Psoas muscle (tissue), 8 donors: ENCODE results near the gene TNNT1. TPM values are rescaled to one million over a fixed set of nuclear protein-coding genes. Genes with fewer than 3 reads are reported as not detected.

ENCODE experiments used
- ATAC-seq, 4 donors: fragments of 200-7000 bp; cut with Tn5 transposase; one replicate each; pipeline ENCODE4 v1.9.1; 2020; ENCODE audit warnings: moderate library complexity in 3 of 4, mild to moderate bottlenecking in 2 of 4
- DNase-seq, 2 donors: peaks; one replicate each; pipeline ENCODE4 v3.0.0-alpha.2; 2020
- H3K27ac ChIP-seq: fragments of 200-600 bp; one replicate; pipeline ENCODE4 v1.8.0; 2022
- H3K27me3 ChIP-seq, 3 donors: fragments of 200-600 bp in 1 of 3; one replicate each; pipeline versions ENCODE4 v1.6.1 to v1.8.0; 2013 to 2022; ENCODE audit warnings: low read length in 2 of 3, mild to moderate bottlenecking in 2 of 3, moderate library complexity in 1 of 3; ENCODE audit not compliant: insufficient read depth in 3 of 3
- H3K36me3 ChIP-seq, 2 donors: fragments of 200-600 bp in 1 of 2; one replicate each; pipeline versions ENCODE4 v1.6.1 to v1.8.0; 2013 to 2022; ENCODE audit warnings: low read depth in 1 of 2, mild to moderate bottlenecking in 1 of 2, moderate library complexity in 1 of 2; ENCODE audit not compliant: insufficient read depth in 1 of 2
- H3K4me1 ChIP-seq: fragments of 200-600 bp; one replicate; pipeline ENCODE4 v1.8.0; 2022
- H3K4me3 ChIP-seq: fragments of 200-600 bp; one replicate; pipeline ENCODE4 v1.8.0; 2022; ENCODE audit warnings: mild to moderate bottlenecking
- H3K9me3 ChIP-seq: fragments of 200-600 bp; one replicate; pipeline ENCODE4 v1.8.0; 2022
- CTCF ChIP-seq: fragments of 200-600 bp; IDR thresholded peaks from one replicate; pipeline ENCODE4 v1.8.0; 2022; ENCODE audit warnings: antibody characterized with exemption
- WGBS, 3 donors: extraction: QIAGEN DNeasy Blood & Tissue Kit; methylation state at CpG; one replicate each; pipeline versions ENCODE4 v1.1.6 to v1.1.7; 2013; 5-methylcytosine and 5-hydroxymethylcytosine counted together
- intact Hi-C, 2 donors: fragments of 100-400 bp; cut with DNase I; formaldehyde crosslinking; loops; one replicate each; pipeline versions ENCODE4 v1.11.0 to v1.14.2; 2022
- long read RNA-seq, 2 donors: library from polyadenylated mRNA; unstranded; transcript quantifications; one replicate each; pipeline ENCODE4 v2.0.0, GENCODE V29; 2021
- polyA plus RNA-seq, 3 donors: library from polyadenylated mRNA; stranded (reverse); fragments of 200-250 nt; gene quantifications; one replicate each; pipeline ENCODE4 v1.2.3, GENCODE V29; 2013
- total RNA-seq, 4 donors: library from RNA; stranded (reverse); fragmentation: NEBNext Ultra II Directional in 2 of 4; extraction: Animal tissue kit (Norgen Biotek cat#: 25700) in 2 of 4; gene quantifications; one replicate each; pipeline versions ENCODE4 v1.2.1 to v1.2.4, GENCODE V29; 2021 to 2023
- donor health status: healthy with polysubstance abuse.
- donor health status: DM: no; HTN: no; CAD: no; lungs with moderate emphysema.
- donor health status: Bipolar disorder and iron deficiency.
- donor health status: healthy.
- donor health status: DM: yes; HTN: yes; CAD: no.
- donor health status: DM: no; HTN: no; CAD: no.
- donor health status: DM: no; HTN: no; CAD: no.
- donor health status: DM: yes; HTN: yes; CAD: no.

Gene TNNT1
- total RNA-seq (1,000 to 10,000 TPM; 7,142 to 9,723 (median 8,305) TPM), polyA plus RNA-seq (over 10,000 TPM in 2 of 3 donors, 1,000 to 10,000 TPM in 1; 4,522 to 12,694 (median 10,175) TPM)
- long read RNA-seq, donor 1, transcript TNNT1-204 (10 exons, 995 nt) = minor isoform, 10 of 5,325 reads
- long read RNA-seq, donor 1, transcript TNNT1-217 (8 exons, 721 nt) = minor isoform, 10 of 5,325 reads
- long read RNA-seq, donor 1, transcript TNNT1-208 (11 exons, 1,065 nt) = major isoform, 11 of 5,325 reads
- long read RNA-seq, donor 1, partial matches to known transcripts = 2,370 of 5,325 reads
- long read RNA-seq, donor 1, other reads (novel, unspliced or antisense) = 2,921 of 5,325 reads
- long read RNA-seq, donor 2, transcript TNNT1-208 (11 exons, 1,065 nt) = minor isoform, 13 of 9,699 reads
- long read RNA-seq, donor 2, transcript TNNT1-217 (8 exons, 721 nt) = major isoform, 14 of 9,699 reads
- long read RNA-seq, donor 2, transcript TNNT1-204 (10 exons, 995 nt) = minor isoform, 6 of 9,699 reads
- long read RNA-seq, donor 2, partial matches to known transcripts = 5,109 of 9,699 reads
- long read RNA-seq, donor 2, other reads (novel, unspliced or antisense) = 4,553 of 9,699 reads

GRCh38 chr19:55149078-55150003 lies at the start of gene TNNT1:
TSS of gene TNNT1 (minus strand) at chr19:55149206. CDS start at chr19:55147157, 2,049 bp downstream.
- ATAC-seq (peak; percentile 63 to 68 (median 65)), DNase-seq (peak; percentile 66 to 85)
- H3K27me3 ChIP-seq = peaks cover 0 to 27% (median 9%) of the 10 kb centered on the region in 3 donors
- H3K27ac ChIP-seq = peak within 1 kb of the TSS; percentile 82
- H3K36me3 ChIP-seq = no peaks in the 10 kb centered on the region
- no peaks in the 10 kb centered on the region for H3K9me3 ChIP-seq
- TF ChIP-seq CTCF = no peak
- 5 to 8% (median 6%) methylated on average over 17 to 18 of the region's 18 CpGs for WGBS, 3 donors
- H3K4me3 ChIP-seq = peak within 1 kb of the TSS; percentile 64
- H3K4me1 ChIP-seq = no peaks in the 10 kb centered on the region
- intact Hi-C loops = loop anchor here in 1 of 2 donors (10.0 kb wide), 1 partner anchor 355 kb away; no protein-coding TSS in a partner anchor

- DNase-seq (no peak), ATAC-seq (no peak)
- no peaks in the 10 kb centered on the region for H3K36me3 ChIP-seq
- intact Hi-C loops = no loop called here
- no peak overlapping the region for H3K27ac ChIP-seq
- no peaks in the 10 kb centered on the region for H3K4me1 ChIP-seq
- H3K27me3 ChIP-seq = peaks cover 0 to 17% (median 8%) of the 10 kb centered on the region in 3 donors
- no peaks in the 10 kb centered on the region for H3K9me3 ChIP-seq
- H3K4me3 ChIP-seq = no peak overlapping the region
- no peak for TF ChIP-seq CTCF
- 38 to 52% (median 39%) methylated on average over 5 of the region's 5 CpGs for WGBS, 3 donors
These were observed 49.6 kb upstream of the TNNT1 start for GRCh38 chr19:55198651-55199050.

- H3K4me1 ChIP-seq = no peaks in the 10 kb centered on the region
- H3K9me3 ChIP-seq = no peaks in the 10 kb centered on the region
- no peak for TF ChIP-seq CTCF
- ATAC-seq = peak in 3 of 4 donors; percentile 42 to 67 (median 62)
- no peaks in the 10 kb centered on the region for H3K36me3 ChIP-seq
- 43 to 53% (median 46%) methylated on average over 4 of the region's 4 CpGs for WGBS, 3 donors
- no peak overlapping the region for H3K4me3 ChIP-seq
- DNase-seq = no peak
- no peak overlapping the region for H3K27ac ChIP-seq
- peaks cover 0 to 21% (median 10%) of the 10 kb centered on the region in 3 donors for H3K27me3 ChIP-seq
- intact Hi-C loops = no loop called here
These were observed 48.5 kb upstream of the TNNT1 start for GRCh38 chr19:55197528-55197927.

- H3K36me3 ChIP-seq = no peaks in the 10 kb centered on the region
- ATAC-seq (peak in 1 of 4 donors; percentile 49), DNase-seq (no peak)
- no peaks in the 10 kb centered on the region for H3K9me3 ChIP-seq
- H3K4me3 ChIP-seq = no peak overlapping the region
- no peak for TF ChIP-seq CTCF
- H3K27me3 ChIP-seq = peaks cover 0 to 28% (median 7%) of the 10 kb centered on the region in 3 donors
- H3K4me1 ChIP-seq = no peaks in the 10 kb centered on the region
- H3K27ac ChIP-seq = no peak overlapping the region
- WGBS, 3 donors = 79 to 84% (median 83%) methylated on average over 10 of the region's 10 CpGs
- intact Hi-C loops = no loop called here
These were observed 47.8 kb upstream of the TNNT1 start for GRCh38 chr19:55196803-55197202.
